Measurements from ENCODE around the gene LEKR1.
"Not testable (repeated sequence)": the region's sequence is repeated elsewhere in the genome, so short reads cannot be mapped to it uniquely, and the experiment has no call there.

LEKR1 gene

GRCh38 chr3:156806698-156807097 lies 19.5 kb upstream of the LEKR1 start:
- no peak for DNase-seq (ENCODE audit: low spot score)

GRCh38 chr3:156808025-156808424 lies 18.1 kb upstream of the LEKR1 start:
- no peak for DNase-seq (ENCODE audit: low spot score)

GRCh38 chr3:156811089-156811862 lies 14.9 kb upstream of the LEKR1 start:
- DNase-seq (ENCODE audit: low spot score) = no peak

- no peak for DNase-seq (ENCODE audit: low spot score)
Measured at GRCh38 chr3:156812521-156813335, 13.4 kb upstream of the LEKR1 start.

GRCh38 chr3:156814295-156814694 lies 11.9 kb upstream of the LEKR1 start:
- DNase-seq (ENCODE audit: low spot score) = no peak

GRCh38 chr3:156816091-156816793 lies 9.9 kb upstream of the LEKR1 start:
- no peak for DNase-seq (ENCODE audit: low spot score)

- peak; percentile 70 for DNase-seq (ENCODE audit: low spot score)
Measured at GRCh38 chr3:156816794-156817645, 9.1 kb upstream of the LEKR1 start.

- no peak for DNase-seq (ENCODE audit: low spot score)
Measured at GRCh38 chr3:156817646-156818272, 8.4 kb upstream of the LEKR1 start.

- no peak for DNase-seq (ENCODE audit: low spot score)
Measured at GRCh38 chr3:156818273-156818651, 7.9 kb upstream of the LEKR1 start.

GRCh38 chr3:156818890-156819289 lies 7.3 kb upstream of the LEKR1 start:
- DNase-seq (ENCODE audit: low spot score) = no peak

- no peak for DNase-seq (ENCODE audit: low spot score)
Measured at GRCh38 chr3:156819842-156820691, 6.1 kb upstream of the LEKR1 start.

GRCh38 chr3:156820692-156821080 lies 5.5 kb upstream of the LEKR1 start:
- DNase-seq (ENCODE audit: low spot score) = no peak

GRCh38 chr3:156822626-156823260 lies 3.4 kb upstream of the LEKR1 start:
- DNase-seq (ENCODE audit: low spot score) = not testable (repeated sequence)

- no peak for DNase-seq (ENCODE audit: low spot score)
Measured at GRCh38 chr3:156825795-156826143, 384 bp upstream of the LEKR1 start.

- peak; percentile 14 for DNase-seq (ENCODE audit: low spot score)
Measured at GRCh38 chr3:156826896-156827882, 1.0 kb downstream of the LEKR1 start.

GRCh38 chr3:156831006-156831405 lies 4.9 kb downstream of the LEKR1 start:
- no peak for DNase-seq (ENCODE audit: low spot score)

GRCh38 chr3:156834435-156834834 lies 8.3 kb downstream of the LEKR1 start:
- no peak for DNase-seq (ENCODE audit: low spot score)

GRCh38 chr3:156834962-156835535 lies 8.9 kb downstream of the LEKR1 start:
- DNase-seq (ENCODE audit: low spot score) = no peak

Data from hematopoietic multipotent progenitor cell treated with erythropoietin and hydrocortisone succinate and interleukin-3 and kit ligand, for 15 days (in vitro differentiated cells).